ENCODE data around the gene MCU. TPM values are rescaled to one million over a fixed set of nuclear protein-coding genes. Genes with fewer than 3 reads are reported as not detected.

Gene MCU
- total RNA-seq, 1 experiment from 2014 or later: 26.8 TPM

DNA sequence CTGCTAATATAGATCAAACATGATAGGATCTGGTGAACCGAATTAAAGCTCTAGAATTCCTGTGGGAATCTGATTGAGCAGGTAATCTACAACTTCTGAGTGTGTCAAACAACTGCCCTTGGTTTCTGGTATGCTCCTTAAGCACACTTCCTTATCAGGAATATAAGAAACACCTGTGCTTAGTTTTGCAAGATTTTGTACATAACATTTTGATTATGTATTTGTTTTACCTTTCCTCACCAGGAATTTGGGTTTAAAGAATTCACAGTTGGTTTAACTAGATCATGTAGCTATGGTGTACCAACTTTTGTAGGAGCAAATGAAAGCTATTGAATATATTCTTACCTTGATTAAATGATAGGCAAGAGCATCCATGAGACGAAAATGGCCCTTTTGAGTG is 40.6 kb downstream of the MCU start:
- POLR2A ChIA-PET: no interaction called here
- no TSS peak for BruUV-seq (replicated peaks)
- Histone ChIP-seq H3K9ac (ENCODE audit: low read length) (no peak overlapping the region), H3K36me3 (ENCODE audit: control insufficient read depth in 1 of 2, insufficient read depth in 2 of 2, low read length in 2 of 2) (no peaks in the 10 kb centered on the region), H3K4me3 (replicated peaks in 1 of 2; ENCODE audit: low read depth in 1 of 2, low read length in 2 of 2) (no peak overlapping the region), H2AFZ (ENCODE audit: low read depth, low read length, poor library complexity, severe bottlenecking) (no peak overlapping the region), H3K9me2 (ENCODE audit: insufficient read depth) (no peaks in the 10 kb centered on the region), H3K79me2 (ENCODE audit: insufficient read depth, low read length) (peaks cover 34% of the 10 kb centered on the region), H3K4me1 (ENCODE audit: control insufficient read depth in 1 of 2, insufficient read depth in 2 of 2, low read length in 2 of 2) (peaks cover 9 to 18% of the 10 kb centered on the region in 2 experiments; a peak in 3 of 4 replicates), H3K27ac (ENCODE audit: low read depth, low read length) (no peak overlapping the region), H3K27me3 (ENCODE audit: insufficient read depth, low read length) (no peaks in the 10 kb centered on the region), H3K4me2 (ENCODE audit: low read length) (no peak overlapping the region), H4K20me1 (ENCODE audit: insufficient read depth) (peaks cover 10% of the 10 kb centered on the region; the same call in 1 of the 2 replicates), H3K9me3 (ENCODE audit: control insufficient read depth in 1 of 2, insufficient read depth in 1 of 2, low read depth in 1 of 2, low read length in 2 of 2) (no peaks in the 10 kb centered on the region)
- intact Hi-C loops (cut with micrococcal nuclease): no loop called here
- ATAC-seq: no peak
- DNase-seq (ENCODE audit: low read depth, low spot score): no peak
- CTCF ChIA-PET: no interaction called here
- RAD21 ChIA-PET (ENCODE audit: low non-redundant PET in 1 of 2, low total read pairs in 2 of 2, uncharacterized antibody in 2 of 2, unreplicated experiment in 2 of 2): no interaction called here
- TF ChIP-seq, protein P1, sequence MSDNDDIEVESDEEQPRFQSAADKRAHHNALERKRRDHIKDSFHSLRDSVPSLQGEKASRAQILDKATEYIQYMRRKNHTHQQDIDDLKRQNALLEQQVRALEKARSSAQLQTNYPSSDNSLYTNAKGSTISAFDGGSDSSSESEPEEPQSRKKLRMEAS (IDR thresholded peaks at IDR 0.05): no peak
- TF ChIP-seq ZFX (IDR thresholded peaks at IDR 0.05): no peak
- TF ChIP-seq EZH2phosphoT487 (IDR thresholded peaks at IDR 0.05; ENCODE audit: borderline replicate concordance): no peak
- no peak for TF ChIP-seq TCF7L2 (IDR thresholded peaks at IDR 0.05; ENCODE audit: borderline replicate concordance, extremely low read depth, insufficient read depth, insufficient read length)
- TF ChIP-seq, protein P2, sequence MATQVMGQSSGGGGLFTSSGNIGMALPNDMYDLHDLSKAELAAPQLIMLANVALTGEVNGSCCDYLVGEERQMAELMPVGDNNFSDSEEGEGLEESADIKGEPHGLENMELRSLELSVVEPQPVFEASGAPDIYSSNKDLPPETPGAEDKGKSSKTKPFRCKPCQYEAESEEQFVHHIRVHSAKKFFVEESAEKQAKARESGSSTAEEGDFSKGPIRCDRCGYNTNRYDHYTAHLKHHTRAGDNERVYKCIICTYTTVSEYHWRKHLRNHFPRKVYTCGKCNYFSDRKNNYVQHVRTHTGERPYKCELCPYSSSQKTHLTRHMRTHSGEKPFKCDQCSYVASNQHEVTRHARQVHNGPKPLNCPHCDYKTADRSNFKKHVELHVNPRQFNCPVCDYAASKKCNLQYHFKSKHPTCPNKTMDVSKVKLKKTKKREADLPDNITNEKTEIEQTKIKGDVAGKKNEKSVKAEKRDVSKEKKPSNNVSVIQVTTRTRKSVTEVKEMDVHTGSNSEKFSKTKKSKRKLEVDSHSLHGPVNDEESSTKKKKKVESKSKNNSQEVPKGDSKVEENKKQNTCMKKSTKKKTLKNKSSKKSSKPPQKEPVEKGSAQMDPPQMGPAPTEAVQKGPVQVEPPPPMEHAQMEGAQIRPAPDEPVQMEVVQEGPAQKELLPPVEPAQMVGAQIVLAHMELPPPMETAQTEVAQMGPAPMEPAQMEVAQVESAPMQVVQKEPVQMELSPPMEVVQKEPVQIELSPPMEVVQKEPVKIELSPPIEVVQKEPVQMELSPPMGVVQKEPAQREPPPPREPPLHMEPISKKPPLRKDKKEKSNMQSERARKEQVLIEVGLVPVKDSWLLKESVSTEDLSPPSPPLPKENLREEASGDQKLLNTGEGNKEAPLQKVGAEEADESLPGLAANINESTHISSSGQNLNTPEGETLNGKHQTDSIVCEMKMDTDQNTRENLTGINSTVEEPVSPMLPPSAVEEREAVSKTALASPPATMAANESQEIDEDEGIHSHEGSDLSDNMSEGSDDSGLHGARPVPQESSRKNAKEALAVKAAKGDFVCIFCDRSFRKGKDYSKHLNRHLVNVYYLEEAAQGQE (IDR thresholded peaks at IDR 0.05; ENCODE audit: low read depth): no peak

DNA sequence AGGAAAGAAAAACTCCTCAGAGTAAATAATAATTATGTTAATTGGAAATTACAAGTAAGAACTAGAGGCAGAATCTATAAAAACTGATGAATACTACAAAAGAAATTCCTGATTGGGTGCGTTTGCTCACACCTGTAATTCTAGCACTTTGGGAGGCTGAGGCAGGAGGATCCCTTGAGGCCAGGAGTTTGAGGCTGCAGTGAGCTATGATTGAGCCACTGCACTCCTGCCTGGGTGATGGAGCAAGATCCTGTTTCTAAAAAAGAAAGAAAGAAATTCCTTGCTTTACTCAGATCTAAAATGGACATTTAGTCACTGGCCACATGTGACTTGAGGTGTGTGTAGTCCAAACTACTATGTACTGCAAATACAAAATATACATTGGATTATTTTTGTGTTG is 42.0 kb downstream of the MCU start:
- H3K36me3 ChIP-seq (ENCODE audit: control insufficient read depth in 1 of 2, insufficient read depth in 2 of 2, low read length in 2 of 2): no peaks in the 10 kb centered on the region
- H3K4me1 ChIP-seq (ENCODE audit: control insufficient read depth in 1 of 2, insufficient read depth in 2 of 2, low read length in 2 of 2): peaks cover 9 to 18% of the 10 kb centered on the region in 2 experiments; a peak in 3 of 4 replicates
- no TSS peak for BruUV-seq (replicated peaks)
- no peaks in the 10 kb centered on the region for H3K27me3 ChIP-seq (ENCODE audit: insufficient read depth, low read length)
- ChIA-PET CTCF (no interaction called here), POLR2A (interaction anchor here (0.9 kb wide), 1 partner anchor 42 kb away, joined by 3 read pairs; the partner anchor contains the start of gene MCU), RAD21 (ENCODE audit: low non-redundant PET in 1 of 2, low total read pairs in 2 of 2, uncharacterized antibody in 2 of 2, unreplicated experiment in 2 of 2) (no interaction called here)
- peaks cover 40% of the 10 kb centered on the region for H3K79me2 ChIP-seq (ENCODE audit: insufficient read depth, low read length)
- H3K27ac ChIP-seq (ENCODE audit: low read depth, low read length): no peak overlapping the region
- no peaks in the 10 kb centered on the region for H3K9me2 ChIP-seq (ENCODE audit: insufficient read depth)
- no peak overlapping the region for H3K9ac ChIP-seq (ENCODE audit: low read length)
- intact Hi-C loops (cut with micrococcal nuclease): no loop called here
- 0 out of 2 replicates have a peak, but pooled peaks cover 3% of the 10 kb centered on the region for H4K20me1 ChIP-seq (ENCODE audit: insufficient read depth)
- H3K4me2 ChIP-seq (ENCODE audit: low read length): no peak overlapping the region
- no peak for ATAC-seq
- no peaks in the 10 kb centered on the region for H3K9me3 ChIP-seq (ENCODE audit: control insufficient read depth in 1 of 2, insufficient read depth in 1 of 2, low read depth in 1 of 2, low read length in 2 of 2)
- TF ChIP-seq FOSL1 (IDR thresholded peaks at IDR 0.05; ENCODE audit: low read depth) (no peak), CBX3 (IDR thresholded peaks at IDR 0.05; ENCODE audit: low read depth) (no peak), EZH2phosphoT487 (IDR thresholded peaks at IDR 0.05; ENCODE audit: borderline replicate concordance) (no peak), SP1 (IDR thresholded peaks at IDR 0.05; ENCODE audit: low read depth) (no peak), POLR2A (IDR thresholded peaks at IDR 0.05; ENCODE audit: borderline replicate concordance, extremely low read depth, insufficient read depth, insufficient read length) (no peak), EGR1 (IDR thresholded peaks at IDR 0.05; ENCODE audit: low read depth) (no peak), RAD21 (IDR thresholded peaks at IDR 0.05; ENCODE audit: low read depth) (no peak), ZFX (IDR thresholded peaks at IDR 0.05) (no peak), YY1 (IDR thresholded peaks at IDR 0.05; ENCODE audit: extremely low read depth, insufficient replicate concordance, low read depth, low read length) (no peak), ELF1 (IDR thresholded peaks at IDR 0.05; ENCODE audit: borderline replicate concordance, low read depth) (no peak), TCF7L2 (IDR thresholded peaks at IDR 0.05; ENCODE audit: borderline replicate concordance, extremely low read depth, insufficient read depth, insufficient read length) (no peak)
- TF ChIP-seq, protein P2 (IDR thresholded peaks at IDR 0.05; ENCODE audit: low read depth): no peak
- DNase-seq (ENCODE audit: low read depth, low spot score): no peak
- no peak overlapping the region for H2AFZ ChIP-seq (ENCODE audit: low read depth, low read length, poor library complexity, severe bottlenecking)
- H3K4me3 ChIP-seq (replicated peaks in 1 of 2; ENCODE audit: low read depth in 1 of 2, low read length in 2 of 2): no peak overlapping the region

Measured in HCT116 (cell line).